ENCODE results near the gene NUP98.

- TF ChIP-seq CTCF (IDR thresholded peaks at IDR 0.05), result no peak
- no peak for TF ChIP-seq POLR2A (IDR thresholded peaks at IDR 0.05)
Observed at GRCh38 chr11:3834664-3835461, 37.5 kb upstream of the NUP98 start.

Data from heart left ventricle (tissue), 13 donors.